GM12875 (cell line): Measurements from ENCODE around the gene APOE.
"Not testable (repeated sequence)": the region's sequence is repeated elsewhere in the genome, so short reads cannot be mapped to it uniquely, and the experiment has no call there.

Experiments
- H3K4me3 ChIP-seq: one replicate; pipeline ENCODE4 v1.5.1; 2011; ENCODE audit warnings: low read depth, low read length, control low read depth
- CTCF ChIP-seq: IDR thresholded peaks from 2 replicates; pipeline ENCODE4 v1.5.1; 2011; ENCODE audit warnings: low read depth, mild to moderate bottlenecking, control low read depth, inconsistent platforms, low read length, moderate library complexity, borderline replicate concordance; ENCODE audit not compliant: insufficient read depth

The APOE gene

GRCh38 chr19:44878120-44878865 lies 27.3 kb upstream of the APOE start:
- H3K4me3 ChIP-seq = no peak overlapping the region
- TF ChIP-seq CTCF = no peak

- TF ChIP-seq CTCF = no peak
- no peak overlapping the region for H3K4me3 ChIP-seq
Measured at GRCh38 chr19:44879309-44880065, 26.1 kb upstream of the APOE start.

- H3K4me3 ChIP-seq = no peak overlapping the region
- TF ChIP-seq CTCF = no peak
Measured at GRCh38 chr19:44882063-44882462, 23.5 kb upstream of the APOE start.

- not testable (repeated sequence) for H3K4me3 ChIP-seq
Measured at GRCh38 chr19:44882619-44883397, 22.8 kb upstream of the APOE start.

- no peak overlapping the region for H3K4me3 ChIP-seq
- TF ChIP-seq CTCF = no peak
Measured at GRCh38 chr19:44883922-44884321, 21.7 kb upstream of the APOE start.

GRCh38 chr19:44884566-44884965 lies 21.0 kb upstream of the APOE start:
- no peak for TF ChIP-seq CTCF
- H3K4me3 ChIP-seq = no peak overlapping the region

GRCh38 chr19:44886141-44886540 lies 19.5 kb upstream of the APOE start:
- TF ChIP-seq CTCF = no peak
- no peak overlapping the region for H3K4me3 ChIP-seq
